Measurements from ENCODE around the gene CHIA.
"Not testable (repeated sequence)": the region's sequence is repeated elsewhere in the genome, so short reads cannot be mapped to it uniquely, and the experiment has no call there.

CHIA gene

GRCh38 chr1:111286912-111287311 lies 3.7 kb upstream of the CHIA start:
- no peak for DNase-seq

GRCh38 chr1:111289371-111289770 lies 1.3 kb upstream of the CHIA start:
- DNase-seq: no peak

- no peak for DNase-seq
Observed at GRCh38 chr1:111290104-111290503, 547 bp upstream of the CHIA start.

GRCh38 chr1:111294390-111294789 lies 3.7 kb downstream of the CHIA start:
- DNase-seq: no peak

GRCh38 chr1:111302374-111302773 lies 11.7 kb downstream of the CHIA start:
- no peak for DNase-seq

GRCh38 chr1:111309690-111310089 lies 19.0 kb downstream of the CHIA start:
- no peak for DNase-seq

GRCh38 chr1:111318523-111318922 lies 27.9 kb downstream of the CHIA start:
- no peak for DNase-seq

GRCh38 chr1:111320066-111320879 lies 29.6 kb downstream of the CHIA start:
- no peak for DNase-seq

- DNase-seq: no peak
Observed at GRCh38 chr1:111323231-111323630, 32.6 kb downstream of the CHIA start.

GRCh38 chr1:111332190-111332589 lies 41.5 kb downstream of the CHIA start:
- DNase-seq: no peak

GRCh38 chr1:111334169-111334568 lies 43.5 kb downstream of the CHIA start:
- no peak for DNase-seq

GRCh38 chr1:111335214-111335877 lies 44.7 kb downstream of the CHIA start:
- not testable (repeated sequence) for DNase-seq

GRCh38 chr1:111338849-111339248 lies 48.2 kb downstream of the CHIA start:
- not testable (repeated sequence) for DNase-seq

- DNase-seq: peak; percentile 5
Observed at GRCh38 chr1:111346089-111346885, 55.6 kb downstream of the CHIA start.

GRCh38 chr1:111347026-111347425 lies 56.4 kb downstream of the CHIA start:
- no peak for DNase-seq

- no peak for DNase-seq
Observed at GRCh38 chr1:111351700-111352099, 61.0 kb downstream of the CHIA start.

- no peak for DNase-seq
Observed at GRCh38 chr1:111354584-111354983, 63.9 kb downstream of the CHIA start.

GRCh38 chr1:111358964-111359363 lies 68.3 kb downstream of the CHIA start:
- DNase-seq: no peak

GRCh38 chr1:111359376-111359775 lies 68.7 kb downstream of the CHIA start:
- no peak for DNase-seq

GRCh38 chr1:111360257-111360656 lies 69.6 kb downstream of the CHIA start:
- DNase-seq: not testable (repeated sequence)

GRCh38 chr1:111361761-111362160 lies 71.1 kb downstream of the CHIA start:
- DNase-seq: no peak

GRCh38 chr1:111364690-111365089 lies 74.0 kb downstream of the CHIA start:
- DNase-seq: no peak

GRCh38 chr1:111366256-111366655 lies 75.6 kb downstream of the CHIA start:
- no peak for DNase-seq

- DNase-seq: no peak
Observed at GRCh38 chr1:111369177-111369576, 78.5 kb downstream of the CHIA start.
